ENCODE results near the gene OR6N2.

The OR6N2 gene, protein sequence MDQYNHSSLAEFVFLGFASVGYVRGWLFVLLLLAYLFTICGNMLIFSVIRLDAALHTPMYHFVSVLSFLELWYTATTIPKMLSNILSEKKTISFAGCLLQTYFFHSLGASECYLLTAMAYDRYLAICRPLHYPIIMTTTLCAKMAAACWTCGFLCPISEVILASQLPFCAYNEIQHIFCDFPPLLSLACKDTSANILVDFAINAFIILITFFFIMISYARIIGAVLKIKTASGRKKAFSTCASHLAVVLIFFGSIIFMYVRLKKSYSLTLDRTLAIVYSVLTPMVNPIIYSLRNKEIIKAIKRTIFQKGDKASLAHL

DNA sequence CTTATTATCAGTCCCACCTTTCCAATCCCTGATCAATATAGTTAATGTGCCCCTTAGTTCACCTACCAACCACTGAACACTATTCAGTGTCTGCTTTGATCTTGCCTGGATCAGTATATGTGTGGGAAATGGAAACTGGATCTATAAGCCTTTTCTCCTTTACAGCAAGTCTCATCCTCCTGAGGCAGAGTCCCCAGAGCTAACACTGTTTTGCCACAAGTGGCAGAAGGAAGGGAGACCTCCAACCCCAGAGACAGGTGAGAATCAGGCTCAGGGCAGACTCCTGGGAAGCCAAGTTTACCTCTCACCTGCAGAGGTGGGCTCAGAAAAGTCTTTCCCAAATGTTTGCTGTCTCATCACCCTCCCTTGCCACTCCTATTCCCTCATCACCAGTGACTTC lies at the start of gene OR6N2:
TSS of gene OR6N2 (minus strand) at position 101 of the 400 bp plus-strand sequence. CDS start 3,569 bp downstream, outside the sequence.
- no peak for DNase-seq (ENCODE audit: low read depth in 2 of 2)

DNA sequence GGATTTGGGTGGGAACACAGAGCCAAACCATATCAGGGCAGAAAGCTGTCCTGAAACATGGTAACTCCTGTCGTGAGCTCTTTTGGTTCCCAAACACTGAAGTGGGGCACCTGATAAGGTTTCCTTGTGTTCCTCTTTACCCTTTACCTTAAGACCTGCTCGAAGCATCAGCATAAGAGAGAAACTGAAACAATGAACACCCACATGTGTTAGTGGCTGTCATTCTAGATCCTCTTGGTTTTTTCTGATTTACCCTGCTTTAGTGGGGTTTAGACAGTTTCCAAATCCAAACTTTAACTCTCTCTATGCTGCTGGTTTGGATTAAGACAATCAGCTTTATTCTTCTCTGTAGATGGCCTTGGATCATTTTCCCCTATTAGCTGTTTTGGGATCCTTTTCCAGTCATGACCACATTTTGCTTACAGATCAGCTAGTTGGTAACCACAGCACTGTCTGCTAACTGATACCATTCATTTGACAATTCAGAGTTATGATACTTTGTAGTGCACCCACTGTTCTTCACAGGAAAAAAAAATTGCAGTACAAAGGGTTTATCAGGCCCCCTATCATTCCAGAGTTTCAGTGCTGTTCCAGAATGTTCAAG lies 49.2 kb upstream of the OR6N2 start:
- DNase-seq (ENCODE audit: low read depth in 2 of 2), result no peak

DNA sequence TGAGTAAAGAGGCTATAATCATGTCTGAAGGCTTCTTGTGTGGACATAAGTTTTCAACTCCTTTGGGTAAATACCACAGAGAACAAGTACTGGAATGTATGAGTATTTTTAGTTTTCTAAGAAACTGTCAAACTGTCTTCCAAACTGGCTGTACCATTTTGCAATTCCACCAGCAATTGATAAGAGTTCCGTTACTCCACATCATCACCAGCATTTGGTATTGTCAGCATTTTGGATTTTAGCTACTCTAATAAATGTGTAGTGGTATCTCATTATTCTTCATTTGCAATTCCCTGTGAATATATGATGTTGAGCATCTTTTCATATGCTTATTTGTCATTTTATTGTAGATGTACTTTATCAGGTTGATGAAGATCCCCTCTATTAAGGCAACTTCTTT lies 40.7 kb upstream of the OR6N2 start:
- no peak for DNase-seq (ENCODE audit: low read depth in 2 of 2)

DNA sequence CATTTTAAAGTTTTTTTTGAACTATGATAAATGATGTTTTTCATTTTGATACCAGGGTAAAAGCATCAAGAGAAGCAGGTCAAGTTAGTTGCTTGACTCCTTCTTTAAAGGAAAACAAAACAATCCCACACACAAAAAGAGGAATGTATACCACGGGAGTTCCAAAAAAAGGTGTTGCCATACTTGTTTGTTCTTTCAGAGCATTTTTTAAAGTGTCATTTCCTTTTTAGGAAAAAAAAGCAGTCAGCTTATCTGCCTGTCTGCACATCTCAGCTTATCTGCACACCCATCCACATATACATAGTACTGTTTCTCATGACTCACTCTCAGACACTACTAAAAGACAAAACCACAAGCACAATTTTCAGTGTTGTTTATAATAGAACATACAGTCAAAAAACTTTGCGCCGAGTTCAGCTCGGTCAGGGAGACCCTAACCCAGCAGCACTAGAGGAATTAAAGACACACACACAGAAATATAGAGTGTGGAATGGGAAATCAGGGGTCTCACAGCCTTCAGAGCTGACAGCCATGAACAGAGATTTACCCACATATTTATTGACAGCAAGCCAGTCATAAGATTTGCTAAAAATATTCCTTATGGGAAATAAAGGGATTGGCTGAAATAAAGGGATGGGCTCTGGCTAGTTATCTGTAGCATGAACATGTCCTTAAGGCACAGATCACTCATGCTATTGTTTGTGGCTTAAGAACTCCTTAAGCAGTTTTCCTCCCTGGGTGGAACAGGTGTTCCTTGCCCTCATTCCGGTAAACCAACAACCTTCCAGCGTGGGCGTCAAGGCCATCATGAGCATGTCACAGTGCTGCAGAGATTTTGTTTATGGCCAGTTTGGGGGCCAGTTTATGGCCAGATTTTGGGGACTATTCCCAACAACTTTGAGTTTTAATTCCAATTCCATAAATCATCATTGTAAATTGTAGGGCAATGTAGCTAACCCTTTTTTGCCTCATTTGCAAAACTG lies 38.7 kb upstream of the OR6N2 start:
- DNase-seq (ENCODE audit: low read depth in 2 of 2), result no peak

DNA sequence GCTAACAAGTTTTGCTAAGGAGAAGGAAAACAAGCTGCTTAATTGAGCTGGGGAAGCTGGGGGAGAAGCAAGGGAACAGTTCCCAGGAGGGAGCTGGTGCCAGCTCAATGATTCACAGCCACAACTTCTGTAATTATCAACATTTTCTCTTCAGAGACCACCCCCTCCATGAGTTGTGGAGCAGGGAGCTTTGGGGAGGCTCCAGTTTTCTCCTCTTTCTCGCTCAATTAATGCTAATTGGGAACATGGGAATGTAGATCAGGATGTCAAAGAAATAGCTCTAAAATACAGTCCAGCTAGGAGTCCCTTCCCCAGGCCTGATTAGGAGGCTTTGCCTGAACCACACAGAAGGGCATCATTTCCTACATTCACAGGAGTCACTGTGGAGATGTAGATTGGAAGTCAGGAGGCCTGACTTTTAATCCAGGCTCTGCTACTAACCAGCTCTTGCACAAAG lies 38.0 kb upstream of the OR6N2 start:
- no peak for DNase-seq (ENCODE audit: low read depth in 2 of 2)

DNA sequence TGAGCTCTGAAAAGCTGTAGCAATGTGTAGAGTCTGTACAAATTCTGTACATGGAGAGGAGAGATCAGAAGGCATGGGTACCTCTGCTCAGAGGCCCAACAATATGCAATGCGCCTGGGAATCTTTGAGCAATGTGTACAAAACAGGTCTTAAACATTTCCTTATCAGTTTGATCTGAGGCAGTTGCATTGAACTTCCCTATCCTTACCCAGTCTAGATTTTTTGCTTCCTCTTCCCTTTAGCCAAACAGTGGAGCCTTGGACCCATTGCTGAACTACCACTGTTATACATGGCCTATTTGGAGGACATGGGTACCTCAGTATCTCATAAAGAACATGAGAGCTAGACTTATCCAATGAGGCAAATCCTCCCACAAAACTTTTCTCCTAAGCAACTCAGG lies 37.6 kb upstream of the OR6N2 start:
- DNase-seq (ENCODE audit: low read depth in 2 of 2), result no peak

DNA sequence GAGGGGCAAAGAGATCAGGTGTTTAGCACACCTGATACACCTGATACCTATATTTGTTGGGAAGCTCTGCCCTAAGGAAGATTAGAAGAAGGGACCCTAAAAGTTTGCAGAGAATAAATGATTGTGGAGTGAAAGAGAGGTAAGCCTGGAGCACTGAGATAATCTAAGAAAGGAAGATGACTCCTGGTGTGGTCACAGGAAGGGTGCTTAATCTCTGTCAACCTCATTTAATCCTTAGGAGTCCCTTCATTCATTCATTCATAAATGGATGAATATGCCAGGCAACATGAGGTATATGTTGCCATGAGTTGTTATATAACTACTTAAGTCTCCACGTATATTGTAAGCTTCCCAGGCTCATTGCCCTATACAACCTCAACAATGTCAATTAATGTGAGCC lies 34.0 kb upstream of the OR6N2 start:
- DNase-seq (ENCODE audit: low read depth in 2 of 2), result no peak

DNA sequence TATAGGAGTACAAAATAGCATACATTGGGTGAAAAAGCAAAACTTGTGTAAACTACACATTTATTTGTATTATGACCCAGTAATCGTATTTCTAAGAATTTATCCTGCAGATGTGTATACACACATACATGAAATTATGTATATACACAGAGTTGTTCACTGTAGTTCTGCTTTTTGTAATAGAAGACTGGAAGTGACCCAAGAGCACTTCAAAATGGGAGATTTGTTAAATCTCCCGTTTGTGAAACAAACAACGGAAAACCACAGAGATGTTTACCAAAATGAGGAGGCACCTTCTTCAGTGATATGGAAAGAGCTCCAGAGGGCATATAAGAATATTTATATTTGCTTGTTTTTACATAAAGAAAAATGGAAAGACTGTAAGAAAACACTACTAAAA lies 32.2 kb upstream of the OR6N2 start:
- no peak for DNase-seq (ENCODE audit: low read depth in 2 of 2)

DNA sequence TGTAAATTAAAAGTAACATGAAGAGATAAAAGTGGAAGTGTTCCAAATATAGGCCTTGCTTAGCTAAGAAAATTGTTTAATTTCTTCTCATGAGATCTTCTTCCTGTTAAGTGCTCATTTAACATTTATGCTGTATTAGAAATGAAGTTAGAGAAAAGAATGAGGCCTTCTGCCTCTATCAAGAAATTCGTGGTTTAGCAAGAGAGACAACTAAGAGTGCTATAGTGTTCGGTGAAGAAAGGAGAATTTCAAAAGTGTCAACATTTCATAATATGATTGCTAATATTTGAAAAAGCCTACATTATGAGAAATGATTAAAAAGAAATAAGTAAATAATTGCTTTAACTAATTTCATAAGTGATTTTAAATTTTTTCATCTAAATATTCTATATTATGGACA lies 31.3 kb upstream of the OR6N2 start:
- no peak for DNase-seq (ENCODE audit: low read depth in 2 of 2)

DNA sequence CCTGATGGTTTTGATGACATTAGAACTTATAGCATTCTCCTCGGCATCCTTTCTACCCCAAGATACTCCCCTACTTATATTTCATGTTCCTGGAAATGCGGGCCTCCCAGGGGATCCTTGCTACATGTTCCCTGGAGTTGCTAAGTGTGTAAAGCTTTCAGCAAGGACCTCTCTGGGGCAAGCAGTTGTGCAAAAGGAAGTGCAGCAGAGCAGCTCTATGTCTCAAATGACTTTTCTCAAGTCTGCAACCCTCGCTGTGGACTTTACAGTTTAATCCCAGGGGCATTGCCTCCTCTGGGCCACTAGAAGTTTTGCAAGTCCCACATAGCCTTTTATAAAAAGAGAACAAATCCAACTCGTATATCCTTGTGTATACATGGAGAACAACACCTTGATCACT lies 29.3 kb upstream of the OR6N2 start:
- no peak for DNase-seq (ENCODE audit: low read depth in 2 of 2)

DNA sequence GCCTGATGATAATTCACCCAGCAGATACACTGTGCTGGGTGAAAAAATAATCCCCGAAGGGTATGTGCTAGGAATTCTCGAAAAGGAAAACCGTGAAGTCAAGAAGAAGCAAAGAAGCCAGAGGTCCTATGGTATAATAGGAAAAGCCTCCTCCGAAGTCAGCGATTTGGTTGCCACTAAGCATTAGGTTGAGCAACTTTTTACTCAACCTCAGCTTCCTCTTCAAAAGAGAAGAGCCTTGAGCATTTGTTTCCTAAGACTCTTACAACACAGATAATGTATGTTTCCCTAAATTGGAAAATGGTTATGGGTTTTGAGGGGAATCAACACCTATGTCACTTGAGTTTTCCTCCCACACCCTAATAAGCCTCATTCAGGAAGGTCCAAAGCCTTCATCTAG lies 28.9 kb upstream of the OR6N2 start:
- DNase-seq (ENCODE audit: low read depth in 2 of 2), result no peak

DNA sequence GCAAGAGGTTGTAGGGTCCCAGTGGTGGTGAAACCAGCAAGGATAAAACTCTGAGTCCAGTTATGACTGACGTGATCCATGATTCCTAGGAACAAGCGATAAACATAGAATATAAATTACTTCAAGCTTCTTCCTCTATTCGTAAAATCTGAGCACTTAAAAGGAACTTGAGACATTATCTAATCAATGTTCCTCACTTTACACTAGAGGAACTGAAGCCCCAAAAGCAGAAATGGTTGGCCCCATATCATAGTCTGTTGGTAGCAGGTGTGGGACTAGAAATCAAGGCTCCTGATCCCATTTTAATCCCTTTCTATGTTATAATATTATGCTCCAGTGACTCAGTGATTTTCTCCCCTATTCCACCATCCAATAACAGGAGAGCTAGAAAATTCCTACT lies 28.3 kb upstream of the OR6N2 start:
- DNase-seq (ENCODE audit: low read depth in 2 of 2), result no peak

DNA sequence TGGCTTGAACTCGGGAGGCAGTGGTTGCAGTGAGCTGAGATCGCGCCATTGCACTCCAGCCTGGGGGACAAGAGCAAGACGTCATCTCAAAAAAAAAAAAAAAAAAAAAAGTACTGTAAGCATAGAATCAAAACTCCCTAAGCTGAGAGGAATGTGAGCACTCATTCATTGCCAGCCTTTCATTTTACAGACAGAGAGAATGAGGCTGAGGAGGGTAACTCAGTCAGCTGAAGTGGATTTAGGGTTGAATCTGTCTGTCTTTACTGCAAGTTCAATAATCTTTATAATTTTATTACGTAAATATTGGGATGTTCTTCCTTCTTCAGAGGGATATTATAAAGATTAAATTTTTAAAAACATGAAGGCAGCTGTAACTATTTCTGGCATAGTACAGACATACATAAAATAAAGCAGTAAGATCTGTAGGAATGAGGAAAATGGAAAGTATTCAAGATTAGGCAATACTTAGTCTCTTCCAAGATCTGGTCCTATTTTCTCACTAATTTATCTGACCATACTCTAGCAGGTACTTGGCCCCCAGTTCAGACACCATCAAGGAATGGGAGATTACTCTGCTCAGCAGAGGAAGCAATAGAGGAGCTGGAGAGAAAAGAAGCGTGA lies 26.0 kb upstream of the OR6N2 start:
- DNase-seq (ENCODE audit: low read depth in 2 of 2), result no peak

DNA sequence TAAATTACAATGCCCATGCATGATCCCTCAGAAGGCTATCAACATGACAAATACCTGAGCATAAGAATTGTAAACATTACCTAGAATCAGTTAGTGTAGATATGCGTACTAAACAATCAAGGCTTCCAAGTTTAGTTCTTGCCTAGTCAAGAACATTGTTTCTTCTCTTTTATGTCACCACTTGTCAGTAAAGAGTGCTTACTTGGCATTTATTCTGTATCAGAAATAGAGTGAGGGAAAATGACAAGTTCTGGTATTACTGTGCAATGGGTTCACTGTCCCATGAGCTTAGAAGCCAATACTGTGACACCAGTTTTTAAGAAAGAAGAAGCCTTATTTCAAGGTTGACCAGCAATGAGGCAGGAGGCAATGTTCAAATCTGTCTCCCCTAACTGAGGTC lies 22.7 kb upstream of the OR6N2 start:
- DNase-seq (ENCODE audit: low read depth in 2 of 2), result no peak

DNA sequence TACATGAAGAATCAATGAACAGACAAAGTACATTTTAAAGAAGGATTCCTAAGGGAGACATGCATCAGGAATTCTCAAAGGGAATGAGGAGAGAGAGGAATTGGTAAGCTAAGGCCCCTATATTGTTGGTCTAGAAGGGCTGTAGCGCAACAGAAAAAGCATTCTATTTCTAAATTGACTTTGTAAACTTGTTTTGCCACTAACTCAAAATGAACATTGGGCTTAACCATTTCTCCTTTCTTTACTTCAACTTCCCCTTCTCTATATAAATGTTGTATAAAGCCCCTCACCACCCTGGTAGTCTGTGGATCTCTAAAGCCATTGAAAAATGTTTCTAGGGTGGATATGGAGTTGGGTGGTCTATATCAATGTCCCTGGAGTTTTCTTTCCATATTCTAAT lies 20.4 kb upstream of the OR6N2 start:
- DNase-seq (ENCODE audit: low read depth in 2 of 2), result no peak

DNA sequence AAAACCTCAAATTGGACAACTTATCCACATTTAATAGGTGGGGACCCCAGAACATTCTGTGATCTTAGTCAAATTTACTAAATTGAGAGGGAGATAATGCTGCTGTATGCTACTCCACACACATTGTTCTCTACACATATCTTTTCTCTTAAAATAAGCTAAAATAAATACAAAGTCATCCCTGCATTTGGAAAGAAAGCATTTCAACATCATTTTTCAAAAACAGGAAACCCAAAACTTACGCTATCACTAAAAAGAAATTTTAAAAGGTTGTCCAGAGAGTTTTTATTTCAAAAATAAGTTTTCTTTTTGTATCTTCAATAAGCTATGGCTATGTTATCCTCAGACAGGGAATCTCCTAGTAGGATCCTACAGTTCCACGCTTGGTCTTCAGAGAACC lies 19.5 kb upstream of the OR6N2 start:
- no peak for DNase-seq (ENCODE audit: low read depth in 2 of 2)

DNA sequence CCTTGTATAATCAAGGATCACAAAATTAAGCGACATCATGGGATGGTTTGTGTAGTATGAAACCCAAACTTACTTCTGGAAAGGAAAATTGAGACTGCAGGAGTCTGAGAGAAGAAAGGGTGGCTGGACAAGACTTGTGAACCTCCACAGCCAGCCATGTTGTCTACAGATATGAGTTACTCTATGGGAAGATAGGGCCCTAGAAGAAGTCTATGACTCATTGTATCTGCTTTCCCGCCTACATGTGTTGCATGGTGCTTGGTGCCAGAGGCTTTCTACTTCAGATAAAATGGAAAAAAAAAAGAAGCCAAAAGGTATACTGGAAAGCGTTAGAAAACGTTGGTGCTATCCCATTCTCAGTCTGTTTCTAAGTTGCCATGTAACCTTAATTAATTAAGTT lies 18.7 kb upstream of the OR6N2 start:
- no peak for DNase-seq (ENCODE audit: low read depth in 2 of 2)

DNA sequence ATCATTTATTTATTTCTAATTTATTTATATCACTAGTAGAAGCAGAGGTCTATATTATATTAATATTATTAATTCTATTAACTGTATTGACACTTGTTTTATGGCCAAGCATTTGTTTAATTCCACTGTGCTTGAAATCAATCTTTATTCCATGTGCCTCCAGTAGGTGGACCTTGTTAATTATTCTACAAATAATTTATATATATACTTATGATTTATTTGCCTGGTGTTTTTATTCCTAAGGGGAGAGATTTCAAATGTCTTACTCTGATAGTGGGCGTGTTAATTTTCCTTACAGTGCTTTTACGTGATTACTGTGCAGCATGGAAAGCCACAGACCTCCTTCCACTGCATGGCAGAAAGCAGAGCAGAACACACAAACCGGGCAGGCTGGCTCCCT lies 17.5 kb upstream of the OR6N2 start:
- DNase-seq (ENCODE audit: low read depth in 2 of 2), result no peak

DNA sequence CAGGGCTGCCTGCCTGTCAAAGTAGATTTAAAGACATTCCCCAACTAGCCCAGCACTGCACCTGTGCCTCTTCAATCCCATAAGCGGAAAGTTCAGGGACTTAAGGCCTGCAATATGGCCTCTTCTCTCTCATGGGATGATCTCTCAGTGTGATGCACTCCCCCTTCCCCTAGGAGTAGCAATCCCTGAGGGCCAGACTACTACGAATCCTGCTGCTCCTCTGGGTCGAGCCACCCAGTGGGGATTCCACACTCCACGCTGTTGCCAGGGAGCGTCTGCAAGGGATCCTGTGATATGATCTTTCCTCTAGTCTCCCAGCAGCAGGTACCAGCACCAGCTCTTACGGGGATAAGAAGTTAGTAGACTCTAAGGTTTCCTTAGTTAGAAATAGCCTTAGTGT lies 13.2 kb upstream of the OR6N2 start:
- no peak for DNase-seq (ENCODE audit: low read depth in 2 of 2)

DNA sequence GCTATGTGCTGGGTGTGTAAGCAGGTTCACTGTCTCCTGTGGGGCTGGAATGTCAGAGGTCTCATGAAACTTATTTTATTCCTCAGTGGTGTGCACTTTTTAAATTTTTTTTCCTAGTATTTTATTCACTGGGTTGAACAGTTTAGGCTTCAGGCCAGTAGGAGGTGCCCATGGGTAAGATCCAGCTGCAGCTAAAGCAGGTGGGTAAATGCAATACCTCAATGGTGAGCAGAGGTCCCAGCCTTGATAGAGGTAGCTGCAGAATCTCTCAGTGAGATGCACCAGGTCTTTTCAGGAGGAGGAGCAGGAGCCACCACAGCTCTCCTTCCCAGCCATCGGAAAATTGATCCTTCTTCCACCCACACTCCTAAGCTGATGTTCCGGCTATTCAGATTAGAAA lies 12.6 kb upstream of the OR6N2 start:
- DNase-seq (ENCODE audit: low read depth in 2 of 2), result peak in 1 of 2 donors; percentile 11

DNA sequence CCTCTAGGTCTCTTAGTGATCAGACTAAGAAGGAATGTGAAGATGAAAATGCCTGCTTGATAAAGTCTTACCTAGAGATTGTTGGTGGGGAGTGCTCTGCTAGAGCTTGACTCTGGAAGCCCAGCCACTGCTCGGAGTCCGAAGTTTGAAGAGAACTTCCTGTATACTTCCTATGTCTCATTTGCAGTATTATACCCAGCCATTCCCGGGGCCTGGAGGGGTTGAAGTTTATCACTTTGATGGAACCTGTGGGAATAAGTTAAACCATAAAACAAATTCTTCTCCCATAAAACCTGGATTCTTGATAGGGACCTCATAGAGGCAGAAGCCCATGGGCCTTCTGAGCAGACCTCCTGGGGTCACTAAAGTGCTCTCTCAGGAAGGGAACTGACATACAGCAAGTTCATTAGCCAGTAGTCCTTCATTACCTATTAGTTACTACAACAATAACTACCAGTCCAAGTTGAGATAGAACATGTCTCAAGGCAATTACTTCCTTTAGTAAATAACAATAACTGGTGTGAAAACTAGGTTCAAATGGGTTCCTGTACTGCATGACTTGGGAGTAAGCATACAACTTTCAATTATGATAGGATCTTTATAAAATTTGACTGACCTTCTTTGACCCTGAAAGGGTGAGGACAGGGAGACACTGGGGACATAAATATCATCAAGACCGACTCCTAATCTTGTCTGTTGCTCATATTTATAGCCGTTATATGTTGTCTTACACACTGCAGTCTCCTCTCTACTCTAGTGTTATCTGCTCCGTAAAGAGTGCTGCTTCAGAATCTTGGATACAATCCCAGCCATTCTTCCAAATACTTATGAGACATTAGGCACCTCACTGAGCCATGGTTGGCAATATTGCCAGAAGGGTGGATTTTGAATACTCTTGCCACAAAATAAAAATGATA lies 8.8 kb downstream of the OR6N2 start, which contains the start of gene OR6N1:
TSS of gene OR6N1 (minus strand) at position 246 of the 917 bp plus-strand sequence. CDS start 5,513 bp downstream, outside the sequence.
- DNase-seq (ENCODE audit: low read depth in 2 of 2), result no peak

Measured in stimulated activated CD4-positive, alpha-beta T cell treated with anti-CD3 and anti-CD28 coated beads, Interleukin-4, amount 100 ng/mL, for 48 hours (primary cell).